A549 (cell line): Measurements from ENCODE around the gene TRIM65. TPM values are rescaled to one million over a fixed set of nuclear protein-coding genes. Genes with fewer than 3 reads are reported as not detected.

Experiments used
- ATAC-seq, 2 experiments: fragments of 200-7000 bp in 1 of 2; fragments of >200 bp in 1 of 2; cut with Nextera tagmentation in 1 of 2; cut with Tn5 transposase in 1 of 2; 3 replicates each; pipeline versions ENCODE4 v1.8.0 to v1.9.1; 2018 to 2020; ENCODE audit warnings: mild to moderate bottlenecking in 1 of 2, moderate library complexity in 1 of 2
- CTCF ChIA-PET: fragments of 300-600 bp; sonication (Branson Sonifier 250); formaldehyde crosslinking; extraction: SDS; loops from one replicate; lab custom pipeline; 2021; ENCODE audit warnings: antibody characterized with exemption, inconsistent platforms; lab: Yijun Ruan, JAX
- POLR2A ChIA-PET: fragments of 350-600 bp; formaldehyde crosslinking; extraction: SDS; loops from one replicate; lab custom pipeline; 2021; ENCODE audit warnings: antibody characterized with exemption, inconsistent platforms; lab: Yijun Ruan, JAX
- DNase-seq, 2 experiments: peaks; one replicate each; pipeline versions ENCODE4 v3.0.0 to v3.0.0-alpha.2; 2011 to 2016; ENCODE audit warnings: low read depth in 1 of 2, low spot score in 1 of 2
- FAIRE-seq: peaks from 2 replicates; lab custom pipeline; 2011; peaks lifted over from hg19 to GRCh38; lab: Jason Lieb, UNC
- H3K27ac ChIP-seq, 2 experiments: fragments of >200 bp; sonication (Bioruptor Twin); formaldehyde crosslinking; 3 replicates each; pipeline ENCODE4 v1.5.1; 2016 to 2017
- H3K4me1 ChIP-seq: fragments of >200 bp; sonication (Bioruptor Twin); formaldehyde crosslinking; 3 replicates; pipeline ENCODE4 v1.6.1; 2016
- H3K4me2 ChIP-seq: fragments of >200 bp; sonication (Bioruptor Twin); formaldehyde crosslinking; 3 replicates; pipeline ENCODE4 v1.6.1; 2016
- H3K4me3 ChIP-seq: fragments of >200 bp; sonication (Bioruptor Twin); formaldehyde crosslinking; 3 replicates; pipeline ENCODE4 v1.5.1; 2016
- H3K9me3 ChIP-seq: fragments of >200 bp; sonication (Bioruptor Twin); formaldehyde crosslinking; 3 replicates; pipeline ENCODE4 v1.6.1; 2016
- CBX2 ChIP-seq: fragments of 200-600 bp; sonication (generic); IDR thresholded peaks from 2 replicates; pipeline ENCODE4 v1.6.1; 2016; ENCODE audit warnings: low read depth, mild to moderate bottlenecking, borderline replicate concordance
- CBX8 ChIP-seq: fragments of 200-600 bp; sonication (generic); IDR thresholded peaks from 2 replicates; pipeline ENCODE4 v1.6.1; 2016
- EHF ChIP-seq: fragments of 250-450 bp; sonication (Bioruptor Pico); IDR thresholded peaks from 2 replicates; pipeline ENCODE4 v1.5.0; 2020; ENCODE audit warnings: mild to moderate bottlenecking
- EP300 ChIP-seq, 2 experiments: fragments of >200 bp; sonication (Bioruptor Twin); formaldehyde crosslinking; IDR thresholded peaks; 2 replicates in 1 of 2; 3 replicates in 1 of 2; pipeline ENCODE4 v1.6.1; 2016 to 2017
- ESRRA ChIP-seq: fragments of 150-350 bp; IDR thresholded peaks from 2 replicates; pipeline ENCODE4 v1.6.1; 2014; ENCODE audit warnings: mild to moderate bottlenecking, low read length, borderline replicate concordance
- GATA3 ChIP-seq: IDR thresholded peaks from 2 replicates; pipeline ENCODE4 v1.6.1; 2012; ENCODE audit warnings: borderline replicate concordance
- KDM1A ChIP-seq: fragments of 200-600 bp; sonication (generic); IDR thresholded peaks from 2 replicates; pipeline ENCODE4 v1.6.1; 2016; ENCODE audit warnings: low read depth, mild to moderate bottlenecking
- KDM5A ChIP-seq: fragments of 200-600 bp; sonication (generic); IDR thresholded peaks from 2 replicates; pipeline ENCODE4 v1.6.1; 2016; ENCODE audit warnings: antibody characterized with exemption, mild to moderate bottlenecking
- MAFK ChIP-seq: fragments of 450-650 bp; IDR thresholded peaks from 2 replicates; pipeline ENCODE4 v1.6.1; 2014; ENCODE audit not compliant: partially characterized antibody
- MYC ChIP-seq: IDR thresholded peaks from 2 replicates; pipeline ENCODE4 v1.6.1; 2012; ENCODE audit warnings: mild to moderate bottlenecking, inconsistent platforms, low read length, improper control_type of control experiment, borderline replicate concordance
- PHF8 ChIP-seq: fragments of 200-600 bp; sonication (generic); IDR thresholded peaks from 2 replicates; pipeline ENCODE4 v1.6.1; 2016; ENCODE audit warnings: low read depth, mild to moderate bottlenecking, antibody characterized with exemption, moderate library complexity, borderline replicate concordance
- POLR2AphosphoS2 ChIP-seq: conservative IDR thresholded peaks from 2 replicates; pipeline ENCODE4 v1.6.1; 2012; ENCODE audit warnings: low read length, improper control_type of control experiment, inconsistent platforms
- RAD21 ChIP-seq, 2 experiments: fragments of >200 bp in 1 of 2; sonication (Bioruptor Twin) in 1 of 2; formaldehyde crosslinking in 1 of 2; IDR thresholded peaks in 1 of 2; conservative IDR thresholded peaks in 1 of 2; 2 replicates in 1 of 2; 3 replicates in 1 of 2; pipeline ENCODE4 v1.6.1; 2012 to 2018; ENCODE audit warnings: inconsistent platforms in 1 of 2
- RARB ChIP-seq: fragments of 250-450 bp; sonication (Bioruptor Pico); IDR thresholded peaks from 2 replicates; pipeline ENCODE4 v1.8.0; 2021; ENCODE audit warnings: mild to moderate bottlenecking, moderate library complexity
- RCOR1 ChIP-seq: fragments of 150-350 bp; IDR thresholded peaks from 2 replicates; pipeline ENCODE4 v1.6.1; 2014; ENCODE audit warnings: antibody characterized with exemption, low read length, low read depth
- TFCP2L1 ChIP-seq: fragments of 250-450 bp; sonication (Bioruptor Pico); IDR thresholded peaks from 2 replicates; pipeline ENCODE4 v1.5.0; 2021; ENCODE audit warnings: mild to moderate bottlenecking
- TP53 ChIP-seq: fragments of 250-450 bp; sonication (Bioruptor Pico); IDR thresholded peaks from 2 replicates; pipeline ENCODE4 v1.5.0; 2021; ENCODE audit warnings: mild to moderate bottlenecking, moderate library complexity
- ZFP36 ChIP-seq: fragments of 450-650 bp; IDR thresholded peaks from 2 replicates; pipeline ENCODE4 v1.6.1; 2014; ENCODE audit warnings: borderline replicate concordance; ENCODE audit not compliant: partially characterized antibody
- ZSCAN20 ChIP-seq: fragments of 250-450 bp; sonication (Bioruptor Pico); IDR thresholded peaks from 2 replicates; pipeline ENCODE4 v1.8.0; 2022; ENCODE audit warnings: mild to moderate bottlenecking, moderate library complexity
- WGBS: methylation state at CpG from one replicate; pipeline ENCODE4 v1.1.6; 2017; ENCODE audit errors: missing lambda C conversion rate; 5-methylcytosine and 5-hydroxymethylcytosine counted together
- polyA plus RNA-seq, 4 experiments: library from polyadenylated mRNA; depleted of rRNA in 3 of 4; stranded (reverse); fragments of >200 nt; fragmentation: RNase III in 1 of 4; extraction: RNeasy Plus Mini Kit Qiagen cat#74134 plus additional on column Dnase treatment in 1 of 4; gene quantifications; 2 replicates in 3 of 4; 3 replicates in 1 of 4; pipeline ENCODE4 v1.2.3, GENCODE V29; 2011 to 2017
- TF ChIP-seq, protein P1 (sequence below): IDR thresholded peaks from 2 replicates; pipeline ENCODE4 v1.6.1; 2012; ENCODE audit warnings: low read depth, borderline replicate concordance
- TF ChIP-seq, protein P2 (sequence below): fragments of 450-650 bp; IDR thresholded peaks from 2 replicates; pipeline ENCODE4 v1.6.1; 2014; ENCODE audit warnings: antibody characterized with exemption
- TF ChIP-seq, protein P3 (sequence below): fragments of 250-450 bp; sonication (Bioruptor Pico); IDR thresholded peaks from 2 replicates; pipeline ENCODE4 v1.5.0; 2021; ENCODE audit warnings: mild to moderate bottlenecking, moderate library complexity, borderline replicate concordance
- TF ChIP-seq, protein P4 (sequence below): fragments of 250-450 bp; sonication (Bioruptor Pico); IDR thresholded peaks from 2 replicates; pipeline ENCODE4 v1.5.0; 2020; ENCODE audit warnings: low read depth, mild to moderate bottlenecking, moderate library complexity
- TF ChIP-seq, protein P5 (sequence below): fragments of >200 bp; sonication (Bioruptor Twin); formaldehyde crosslinking; IDR thresholded peaks from 2 replicates; pipeline ENCODE4 v1.6.1; 2016

The TRIM65 gene
- polyA plus RNA-seq, 2 of the 4 experiments (the other 2 are of a cell fraction) = 13.5 to 30.2 TPM

DNA sequence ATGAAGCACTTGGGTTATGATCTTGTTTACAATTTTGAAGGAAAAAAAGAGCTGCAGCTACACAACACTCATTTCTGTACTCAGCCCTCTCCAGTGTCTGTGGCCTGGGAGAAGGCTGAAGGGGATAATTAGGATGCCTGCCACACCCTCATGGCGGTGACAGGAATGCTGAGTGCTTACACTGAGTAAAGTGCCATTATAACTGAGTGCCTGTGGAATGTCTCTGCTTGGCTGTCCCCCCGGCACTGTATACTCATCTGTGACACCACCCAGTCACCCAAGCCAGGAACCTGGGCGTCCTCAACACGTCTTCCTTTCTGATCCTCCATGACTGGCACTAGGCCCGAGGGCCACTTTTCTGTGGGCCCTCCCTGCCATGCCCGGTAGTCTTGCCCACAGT lies 11.4 kb upstream of the TRIM65 start:
- H3K4me1 ChIP-seq = peaks cover 17% of the 10 kb centered on the region
- POLR2A ChIA-PET = no interaction called here
- WGBS = 79% methylated on average over 6 of the region's 6 CpGs
- DNase-seq (no peak), FAIRE-seq (no peak), ATAC-seq (no peak)
- H3K9me3 ChIP-seq = no peaks in the 10 kb centered on the region
- TF ChIP-seq, protein P1, sequence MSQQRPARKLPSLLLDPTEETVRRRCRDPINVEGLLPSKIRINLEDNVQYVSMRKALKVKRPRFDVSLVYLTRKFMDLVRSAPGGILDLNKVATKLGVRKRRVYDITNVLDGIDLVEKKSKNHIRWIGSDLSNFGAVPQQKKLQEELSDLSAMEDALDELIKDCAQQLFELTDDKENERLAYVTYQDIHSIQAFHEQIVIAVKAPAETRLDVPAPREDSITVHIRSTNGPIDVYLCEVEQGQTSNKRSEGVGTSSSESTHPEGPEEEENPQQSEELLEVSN = no peak
- no peak for TF ChIP-seq EP300 (IDR thresholded peaks at IDR 0.05)
- no peak for TF ChIP-seq ZSCAN20 (CRISPR knock-in tag)
- TF ChIP-seq GATA3 = no peak
- no peak for TF ChIP-seq TP53
- no peak for TF ChIP-seq MAFK
- no peak for TF ChIP-seq KDM5A
- TF ChIP-seq KDM1A = no peak
- no peak for TF ChIP-seq RCOR1
- TF ChIP-seq EHF = no peak
- TF ChIP-seq, protein P2, sequence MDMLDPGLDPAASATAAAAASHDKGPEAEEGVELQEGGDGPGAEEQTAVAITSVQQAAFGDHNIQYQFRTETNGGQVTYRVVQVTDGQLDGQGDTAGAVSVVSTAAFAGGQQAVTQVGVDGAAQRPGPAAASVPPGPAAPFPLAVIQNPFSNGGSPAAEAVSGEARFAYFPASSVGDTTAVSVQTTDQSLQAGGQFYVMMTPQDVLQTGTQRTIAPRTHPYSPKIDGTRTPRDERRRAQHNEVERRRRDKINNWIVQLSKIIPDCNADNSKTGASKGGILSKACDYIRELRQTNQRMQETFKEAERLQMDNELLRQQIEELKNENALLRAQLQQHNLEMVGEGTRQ = no peak
- no peak for TF ChIP-seq CBX8
- TF ChIP-seq ESRRA = no peak
- TF ChIP-seq RARB = no peak
- no peak for TF ChIP-seq CBX2
- H3K4me2 ChIP-seq = no peak overlapping the region
- no peak overlapping the region for H3K27ac ChIP-seq
- H3K4me3 ChIP-seq = no peak overlapping the region
- CTCF ChIA-PET = interaction anchor here (0.8 to 20.0 kb wide), 5 partner anchors 11 to 97 kb away, joined by 3 to 372 read pairs (median 17); partner anchors contain the start of genes CDK3 and TRIM65

DNA sequence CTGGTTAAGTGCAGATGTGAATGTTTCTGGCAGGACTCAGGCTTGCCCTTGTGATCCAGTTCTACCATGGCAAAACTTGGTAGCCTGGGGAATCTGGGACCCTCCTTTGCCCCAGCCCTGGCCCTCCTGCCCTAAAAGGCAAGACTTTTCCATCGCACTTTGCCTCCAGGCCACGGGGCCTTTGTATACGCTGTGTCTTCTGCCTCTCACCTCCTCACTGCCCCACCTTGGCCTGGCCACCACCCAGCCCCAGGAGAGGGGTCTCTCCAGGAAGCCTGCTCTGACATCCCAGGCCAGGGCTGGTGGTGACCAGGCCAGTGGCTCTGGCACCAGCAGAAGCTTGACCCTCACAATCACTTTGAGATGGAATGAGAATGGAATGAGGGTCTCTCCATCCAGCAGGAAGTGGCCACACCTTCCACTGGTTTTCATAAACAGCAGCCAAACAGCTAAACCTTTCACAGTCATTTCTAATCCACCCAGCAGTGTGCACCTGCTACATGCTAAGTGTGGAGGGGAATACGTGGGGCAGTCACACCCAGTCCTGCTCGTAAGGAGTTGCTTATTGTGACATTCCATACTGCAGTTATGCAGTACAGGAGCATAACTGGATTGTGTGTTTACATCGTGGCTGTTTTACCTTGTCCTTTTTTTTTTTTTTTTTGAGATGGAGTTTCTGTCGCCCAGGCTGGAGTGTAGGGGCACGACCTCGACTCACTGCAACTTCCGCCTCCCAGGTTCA lies 9.6 kb upstream of the TRIM65 start:
- H3K4me3 ChIP-seq = no peak overlapping the region
- no peak for TF ChIP-seq POLR2AphosphoS2

DNA sequence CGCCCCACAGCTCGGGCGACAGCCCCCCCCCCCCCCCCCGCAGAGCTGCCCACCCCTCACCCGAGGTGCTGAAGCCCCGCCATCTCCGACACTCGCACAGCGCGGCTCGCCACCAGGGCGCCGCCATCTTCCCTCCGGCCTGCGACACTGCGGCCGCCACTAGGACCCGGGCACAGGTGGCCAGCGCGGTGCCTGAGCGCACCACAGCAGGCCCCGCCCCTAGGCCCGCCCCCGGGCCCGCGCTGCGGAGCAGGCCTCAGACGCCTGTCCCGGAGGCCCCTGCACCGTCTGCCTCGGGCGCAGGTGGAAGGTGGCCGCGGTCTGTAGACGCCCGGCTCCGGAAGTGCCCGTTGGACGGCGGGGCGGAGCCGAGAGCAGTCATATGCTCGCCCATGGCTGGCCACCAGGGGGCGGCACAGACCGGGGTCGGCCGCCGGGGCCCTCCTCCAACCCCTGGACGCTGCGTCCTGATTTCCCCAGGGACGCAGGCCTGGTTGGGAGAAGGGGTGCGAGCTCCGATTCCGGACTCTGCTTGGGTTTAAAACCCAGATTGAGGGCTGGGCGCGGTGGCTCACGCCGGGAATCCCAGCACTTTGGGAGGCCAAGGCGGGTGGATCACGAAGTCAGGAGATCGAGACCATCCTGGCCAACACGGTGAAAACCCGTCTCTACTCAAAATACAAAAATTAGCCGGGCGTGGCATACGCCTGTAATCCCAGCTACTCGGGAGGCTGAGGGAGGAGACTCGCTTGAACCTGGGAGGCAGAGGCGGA lies 8.2 kb upstream of the TRIM65 start, which contains the start of gene MRPL38:
Gene MRPL38, minus strand, starts transcription at position 136 of the 773 bp plus-strand sequence. Its CDS starts 9 bp downstream, at position 127.
- ChIA-PET POLR2A (interaction anchor here (0.5 to 3.2 kb wide), 17 partner anchors 8 to 918 kb away, joined by 3 to 18 read pairs (median 4); partner anchors contain the start of genes ACOX1, CDR2L, FBF1 and FOXJ1), CTCF (interaction anchor here (0.5 to 22.8 kb wide), 50 partner anchors 11 to 864 kb away, joined by 3 to 513 read pairs (median 5); partner anchors contain the start of genes ACOX1, CDK3, TEN1 and TRIM47)
- Histone ChIP-seq H3K27ac (peak within 1 kb of the TSS; percentile 86 to 93), H3K4me2 (peak within 1 kb of the TSS; percentile 96), H3K4me3 (peak within 1 kb of the TSS; percentile 87), H3K4me1 (peaks cover 22% of the 10 kb centered on the region), H3K9me3 (no peaks in the 10 kb centered on the region)
- DNase-seq = peak; percentile 97 to 98
- WGBS = 2% methylated on average over 50 of the region's 69 CpGs
- peak; percentile 96 to 97 for ATAC-seq
- peak; percentile 67 for FAIRE-seq
- TF ChIP-seq RAD21 (conservative IDR thresholded peaks at IDR 0.05 in 1 of 2, IDR thresholded peaks at IDR 0.05 in 1 of 2) = peak; percentile 90 to 98
- TF ChIP-seq, protein P3, sequence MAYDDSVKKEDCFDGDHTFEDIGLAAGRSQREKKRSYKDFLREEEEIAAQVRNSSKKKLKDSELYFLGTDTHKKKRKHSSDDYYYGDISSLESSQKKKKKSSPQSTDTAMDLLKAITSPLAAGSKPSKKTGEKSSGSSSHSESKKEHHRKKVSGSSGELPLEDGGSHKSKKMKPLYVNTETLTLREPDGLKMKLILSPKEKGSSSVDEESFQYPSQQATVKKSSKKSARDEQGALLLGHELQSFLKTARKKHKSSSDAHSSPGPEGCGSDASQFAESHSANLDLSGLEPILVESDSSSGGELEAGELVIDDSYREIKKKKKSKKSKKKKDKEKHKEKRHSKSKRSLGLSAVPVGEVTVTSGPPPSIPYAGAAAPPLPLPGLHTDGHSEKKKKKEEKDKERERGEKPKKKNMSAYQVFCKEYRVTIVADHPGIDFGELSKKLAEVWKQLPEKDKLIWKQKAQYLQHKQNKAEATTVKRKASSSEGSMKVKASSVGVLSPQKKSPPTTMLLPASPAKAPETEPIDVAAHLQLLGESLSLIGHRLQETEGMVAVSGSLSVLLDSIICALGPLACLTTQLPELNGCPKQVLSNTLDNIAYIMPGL = no peak
- TF ChIP-seq, protein P4, sequence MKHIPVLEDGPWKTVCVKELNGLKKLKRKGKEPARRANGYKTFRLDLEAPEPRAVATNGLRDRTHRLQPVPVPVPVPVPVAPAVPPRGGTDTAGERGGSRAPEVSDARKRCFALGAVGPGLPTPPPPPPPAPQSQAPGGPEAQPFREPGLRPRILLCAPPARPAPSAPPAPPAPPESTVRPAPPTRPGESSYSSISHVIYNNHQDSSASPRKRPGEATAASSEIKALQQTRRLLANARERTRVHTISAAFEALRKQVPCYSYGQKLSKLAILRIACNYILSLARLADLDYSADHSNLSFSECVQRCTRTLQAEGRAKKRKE (CRISPR knock-in tag) = no peak
- TF ChIP-seq RARB = no peak
- peak; percentile 34 for TF ChIP-seq GATA3
- TF ChIP-seq MAFK = no peak
- TF ChIP-seq, protein P5, sequence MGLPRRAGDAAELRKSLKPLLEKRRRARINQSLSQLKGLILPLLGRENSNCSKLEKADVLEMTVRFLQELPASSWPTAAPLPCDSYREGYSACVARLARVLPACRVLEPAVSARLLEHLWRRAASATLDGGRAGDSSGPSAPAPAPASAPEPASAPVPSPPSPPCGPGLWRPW = no peak
- no peak for TF ChIP-seq ZFP36
- peak; percentile 31; the same call in 1 of the 2 replicates for TF ChIP-seq TFCP2L1 (CRISPR knock-in tag)
- no peak for TF ChIP-seq KDM1A
- TF ChIP-seq PHF8 = peak; percentile 84
- 0 out of 2 replicates have a peak, but pooled peaks have one; percentile 28 for TF ChIP-seq POLR2AphosphoS2
- peak; percentile 89 for TF ChIP-seq MYC

More for the DNA sequence above, 9.6 kb upstream of the TRIM65 start:
- peak overlapping the region; percentile 75; the same call in 1 of the 3 replicates for H3K4me2 ChIP-seq
- CTCF ChIA-PET = interaction anchor here (1.0 to 22.8 kb wide), 18 partner anchors 10 to 465 kb away, joined by 3 to 513 read pairs (median 5); partner anchors contain the start of genes CDK3, TRIM47, TRIM65 and UNC13D
- no peak for FAIRE-seq
- peaks cover 22% of the 10 kb centered on the region for H3K4me1 ChIP-seq
- no peak for DNase-seq
- H3K9me3 ChIP-seq = no peaks in the 10 kb centered on the region
- WGBS = 92% methylated on average over 10 of the region's 10 CpGs
- POLR2A ChIA-PET = interaction anchor here (0.6 to 2.8 kb wide), 2 partner anchors 72 to 410 kb away, joined by 7 read pairs; partner anchors contain the start of genes ACOX1 and TEN1
- H3K27ac ChIP-seq = peak overlapping the region; percentile 27 to 93; a peak in 3 of 6 replicates
- no peak for ATAC-seq
